C4-2B (cell line): ENCODE measurements around the gene PGM3.
A peak's percentile ranks its signal among the peaks of the same experiment; 100 is the strongest.

Experiments used
- H3K27ac ChIP-seq: fragments of 450-650 bp; 2 replicates; pipeline ENCODE4 v1.5.1; 2017
- CTCF ChIP-seq: fragments of 450-650 bp; conservative IDR thresholded peaks from 2 replicates; pipeline ENCODE4 v1.5.1; 2017; ENCODE audit warnings: mild to moderate bottlenecking
- ZFX ChIP-seq: fragments of 450-650 bp; IDR thresholded peaks from 2 replicates; pipeline ENCODE4 v1.6.1; 2017

The PGM3 gene

GRCh38 chr6:83193747-83194566 lies 892 bp upstream of the PGM3 start:
- H3K27ac ChIP-seq, result peak overlapping the region; percentile 94
- TF ChIP-seq CTCF, result no peak
- TF ChIP-seq ZFX, result no peak

- TF ChIP-seq CTCF (no peak), ZFX (no peak)
- H3K27ac ChIP-seq, result peak overlapping the region; percentile 94
These were observed 609 bp downstream of the PGM3 start for GRCh38 chr6:83192456-83192855.

GRCh38 chr6:83191974-83192373 lies 1.1 kb downstream of the PGM3 start:
- peak overlapping the region; percentile 28; the same call in 1 of the 2 replicates for H3K27ac ChIP-seq

DNA sequence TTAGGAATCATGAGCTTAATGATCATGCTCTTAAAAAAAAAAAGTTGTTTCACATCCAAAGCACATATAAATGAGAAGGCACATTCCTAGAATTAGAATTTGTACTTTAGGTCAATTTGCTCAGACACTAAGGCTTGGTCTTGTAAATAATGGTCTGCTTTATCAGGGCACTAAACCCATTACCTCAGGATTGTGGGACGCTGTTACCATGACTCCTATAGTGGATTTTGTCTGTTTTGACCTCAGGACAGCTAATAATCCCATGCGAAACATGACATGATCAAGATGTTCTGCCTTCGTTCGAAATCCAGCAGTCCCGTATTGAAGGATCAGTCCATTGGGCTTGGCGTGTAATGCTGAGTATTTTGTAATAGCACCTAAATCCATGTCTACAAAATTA lies 2.4 kb downstream of the PGM3 start:
- no peak overlapping the region for H3K27ac ChIP-seq
- no peak for TF ChIP-seq ZFX
- no peak for TF ChIP-seq CTCF

DNA sequence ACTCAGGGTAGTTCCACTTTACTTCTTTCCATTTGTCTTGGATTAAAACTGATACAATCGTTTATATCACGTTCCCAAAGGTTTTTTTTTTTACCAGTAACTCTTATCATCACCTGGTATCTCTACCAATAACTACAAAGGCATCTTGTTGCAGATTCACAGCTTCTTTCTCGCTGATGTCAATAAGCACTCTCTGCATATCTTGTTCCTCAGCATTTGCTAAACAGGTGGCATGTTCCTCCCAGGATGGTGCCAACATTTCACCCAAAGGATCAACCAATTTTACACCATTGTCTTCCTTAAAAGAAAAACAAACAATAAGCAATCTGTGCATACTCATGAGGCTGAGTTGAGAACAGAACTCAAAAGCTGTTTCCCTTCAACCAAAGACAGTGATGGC lies 4.6 kb downstream of the PGM3 start:
- TF ChIP-seq ZFX (no peak), CTCF (no peak)
- no peak overlapping the region for H3K27ac ChIP-seq

- TF ChIP-seq ZFX (no peak), CTCF (no peak)
- no peak overlapping the region for H3K27ac ChIP-seq
These were observed 8.0 kb downstream of the PGM3 start for GRCh38 chr6:83185096-83185495.

- no peak overlapping the region for H3K27ac ChIP-seq
- TF ChIP-seq CTCF (no peak), ZFX (no peak)
These were observed 9.8 kb downstream of the PGM3 start for GRCh38 chr6:83183082-83183828.
